ENCODE results near the gene HLF. TPM values are rescaled to one million over a fixed set of nuclear protein-coding genes. Genes with fewer than 3 reads are reported as not detected.

The HLF gene
- total and polyA plus RNA-seq, 2 of the 4 experiments (the other 2 are of a cell fraction): 0.18 TPM; not detected in 1

- intact Hi-C loops (cut with micrococcal nuclease): no loop called here
These were observed 4.1 kb downstream of the HLF start for GRCh38 chr17:55268649-55269480.

More at GRCh38 chr17:55268649-55269480, 4.1 kb downstream of the HLF start:
- H2BK20ac ChIP-seq (ENCODE audit: low read depth, low read length): no peak overlapping the region
- no peak overlapping the region for H4K91ac ChIP-seq (ENCODE audit: insufficient read depth, low read depth, low read length)
- WGBS, 2 experiments (ENCODE audit: extremely low coverage in 2 of 2, insufficient read length in 1 of 2): 72% methylated on average over 3 of the region's 8 CpGs; no CpG with 5 or more reads in 1 of the 2 experiments
- in situ Hi-C loops (cut with MboI; ENCODE audit: low sequenced_read_pairs): no loop called here
- no peak overlapping the region for H3K4me2 ChIP-seq (ENCODE audit: low read depth, low read length)
- no peak overlapping the region for H3K18ac ChIP-seq (ENCODE audit: low read depth, low read length)
- no peak overlapping the region for H3K9ac ChIP-seq (ENCODE audit: low read depth, low read length)
- ChIA-PET CTCF (no interaction called here), POLR2A (ENCODE audit: unreplicated experiment) (interaction anchor here (0.7 kb wide), 1 partner anchor 1198 kb away, joined by 3 read pairs; no protein-coding TSS in a partner anchor)
- no peak overlapping the region for H3K4me3 ChIP-seq (ENCODE audit: insufficient read depth, low read depth, low read length)
- TF ChIP-seq NFE2L2 (IDR thresholded peaks at IDR 0.05; ENCODE audit: low read depth, low read length): no peak
- TF ChIP-seq POLR2A (IDR thresholded peaks at IDR 0.05; ENCODE audit: low read depth, low read length): no peak
- TF ChIP-seq, protein P1, sequence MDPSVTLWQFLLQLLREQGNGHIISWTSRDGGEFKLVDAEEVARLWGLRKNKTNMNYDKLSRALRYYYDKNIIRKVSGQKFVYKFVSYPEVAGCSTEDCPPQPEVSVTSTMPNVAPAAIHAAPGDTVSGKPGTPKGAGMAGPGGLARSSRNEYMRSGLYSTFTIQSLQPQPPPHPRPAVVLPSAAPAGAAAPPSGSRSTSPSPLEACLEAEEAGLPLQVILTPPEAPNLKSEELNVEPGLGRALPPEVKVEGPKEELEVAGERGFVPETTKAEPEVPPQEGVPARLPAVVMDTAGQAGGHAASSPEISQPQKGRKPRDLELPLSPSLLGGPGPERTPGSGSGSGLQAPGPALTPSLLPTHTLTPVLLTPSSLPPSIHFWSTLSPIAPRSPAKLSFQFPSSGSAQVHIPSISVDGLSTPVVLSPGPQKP (IDR thresholded peaks at IDR 0.05; ENCODE audit: borderline replicate concordance, low read depth, low read length): no peak
- no peak for TF ChIP-seq CTCF (conservative IDR thresholded peaks at IDR 0.05; ENCODE audit: low read depth, low read length)
- TF ChIP-seq MAZ (IDR thresholded peaks at IDR 0.05; ENCODE audit: borderline replicate concordance, low read depth, low read length): no peak
- TF ChIP-seq MAFK (IDR thresholded peaks at IDR 0.05; ENCODE audit: low read depth, low read length): no peak
- TF ChIP-seq RFX5 (IDR thresholded peaks at IDR 0.05; ENCODE audit: low read depth, low read length): no peak
- TF ChIP-seq BHLHE40 (IDR thresholded peaks at IDR 0.05; ENCODE audit: low read depth, low read length): no peak
- TF ChIP-seq, protein P2, sequence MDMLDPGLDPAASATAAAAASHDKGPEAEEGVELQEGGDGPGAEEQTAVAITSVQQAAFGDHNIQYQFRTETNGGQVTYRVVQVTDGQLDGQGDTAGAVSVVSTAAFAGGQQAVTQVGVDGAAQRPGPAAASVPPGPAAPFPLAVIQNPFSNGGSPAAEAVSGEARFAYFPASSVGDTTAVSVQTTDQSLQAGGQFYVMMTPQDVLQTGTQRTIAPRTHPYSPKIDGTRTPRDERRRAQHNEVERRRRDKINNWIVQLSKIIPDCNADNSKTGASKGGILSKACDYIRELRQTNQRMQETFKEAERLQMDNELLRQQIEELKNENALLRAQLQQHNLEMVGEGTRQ (IDR thresholded peaks at IDR 0.05; ENCODE audit: low read depth, low read length): no peak
- no peak for TF ChIP-seq FOS (IDR thresholded peaks at IDR 0.05; ENCODE audit: low read depth, low read length)
- no peak for TF ChIP-seq RCOR1 (IDR thresholded peaks at IDR 0.05; ENCODE audit: insufficient replicate concordance, low read length)
- no peak overlapping the region for H4K5ac ChIP-seq (ENCODE audit: low read depth, low read length)
- no peak overlapping the region for H3K27ac ChIP-seq (ENCODE audit: insufficient read depth, low read length)
- no peak overlapping the region for H3K23ac ChIP-seq (ENCODE audit: low read depth, low read length)
- no peaks in the 10 kb centered on the region for H3K36me3 ChIP-seq (ENCODE audit: control insufficient read depth, insufficient read depth, low read length)
- no peaks in the 10 kb centered on the region for H3K9me1 ChIP-seq (ENCODE audit: insufficient read depth, low read length)
- H2AK9ac ChIP-seq (replicated peaks; ENCODE audit: low read depth, low read length, poor library complexity): no peak overlapping the region
- no peak overlapping the region for H2AK5ac ChIP-seq (ENCODE audit: low read depth, low read length)
- no peaks in the 10 kb centered on the region for H3K9me3 ChIP-seq (ENCODE audit: control insufficient read depth, insufficient read depth, low read length)
- H2BK120ac ChIP-seq (ENCODE audit: low read depth, low read length): no peak overlapping the region
- H2AFZ ChIP-seq (replicated peaks; ENCODE audit: low read length, poor library complexity): no peak overlapping the region
- no peak overlapping the region for H4K8ac ChIP-seq (ENCODE audit: low read depth in 2 of 2, low read length in 2 of 2)
- no peaks in the 10 kb centered on the region for H4K20me1 ChIP-seq (ENCODE audit: insufficient read depth, low read length)
- no peak overlapping the region for H2BK15ac ChIP-seq (ENCODE audit: low read depth, low read length)
- H3K56ac ChIP-seq (ENCODE audit: extremely low read depth, insufficient read depth, low read length): no peak overlapping the region
- ATAC-seq (ENCODE audit: low read depth): no peak
- peaks cover 42% of the 10 kb centered on the region for H3K27me3 ChIP-seq (ENCODE audit: control insufficient read depth, insufficient read depth, low read length)
- H3K4me1 ChIP-seq (ENCODE audit: control insufficient read depth, insufficient read depth, low read length): peaks cover 3% of the 10 kb centered on the region; the same call in 1 of the 2 replicates
- no peak overlapping the region for H3K4ac ChIP-seq (ENCODE audit: low read depth, low read length)
- H3K79me1 ChIP-seq (ENCODE audit: low read depth in 1 of 2, low read length in 2 of 2): no peaks in the 10 kb centered on the region
- dilution Hi-C loops (cut with HindIII; ENCODE audit: low sequenced_read_pairs, unreplicated experiment): no loop called here
- no TSS peak for BruUV-seq (replicated peaks)
- H2BK5ac ChIP-seq (ENCODE audit: low read depth, low read length, poor library complexity, severe bottlenecking): no peak overlapping the region
- no peak overlapping the region for H3K14ac ChIP-seq (replicated peaks; ENCODE audit: low read depth, low read length)
- DNase-seq: no peak

Measured in IMR-90 (cell line).